Erythroblast (primary cell): ENCODE measurements around the gene CAPN11.

Experiments used
- GATA1 ChIP-seq: IDR thresholded peaks from 2 replicates; pipeline ENCODE4 v1.6.1; 2011; ENCODE audit warnings: low read depth, mild to moderate bottlenecking, control low read depth, low read length, moderate library complexity
- POLR2A ChIP-seq: IDR thresholded peaks from 2 replicates; pipeline ENCODE4 v1.6.1; 2011; ENCODE audit warnings: mild to moderate bottlenecking, low read length

- no peak for TF ChIP-seq POLR2A
- TF ChIP-seq GATA1, result no peak
These were observed 8.1 kb downstream of the CAPN11 start for GRCh38 chr6:44166591-44167184.
